Astrocyte of the cerebellum (primary cell): ENCODE data around the gene GNL1.
"Not testable (repeated sequence)": the region's sequence is repeated elsewhere in the genome, so short reads cannot be mapped to it uniquely, and the experiment has no call there.

Source experiments
- DNase-seq: peaks from one replicate; pipeline ENCODE4 v3.0.0-alpha.2; 2011; ENCODE audit warnings: low read depth
- H3K4me3 ChIP-seq: 2 replicates; pipeline ENCODE4 v1.5.1; 2011; ENCODE audit warnings: mild to moderate bottlenecking, low read depth, low read length, moderate library complexity
- in situ Hi-C: cut with HindIII; loops from 2 replicates; pipeline ENCODE4 v1.10.0; 2017; ENCODE audit warnings: low sequenced_read_pairs
- TF ChIP-seq, protein P1 (sequence below): IDR thresholded peaks from 2 replicates; pipeline ENCODE4 v1.5.1; 2012; ENCODE audit warnings: low read length, low read depth, moderate library complexity, mild to moderate bottlenecking; ENCODE audit errors: missing control alignments

The GNL1 gene

DNA sequence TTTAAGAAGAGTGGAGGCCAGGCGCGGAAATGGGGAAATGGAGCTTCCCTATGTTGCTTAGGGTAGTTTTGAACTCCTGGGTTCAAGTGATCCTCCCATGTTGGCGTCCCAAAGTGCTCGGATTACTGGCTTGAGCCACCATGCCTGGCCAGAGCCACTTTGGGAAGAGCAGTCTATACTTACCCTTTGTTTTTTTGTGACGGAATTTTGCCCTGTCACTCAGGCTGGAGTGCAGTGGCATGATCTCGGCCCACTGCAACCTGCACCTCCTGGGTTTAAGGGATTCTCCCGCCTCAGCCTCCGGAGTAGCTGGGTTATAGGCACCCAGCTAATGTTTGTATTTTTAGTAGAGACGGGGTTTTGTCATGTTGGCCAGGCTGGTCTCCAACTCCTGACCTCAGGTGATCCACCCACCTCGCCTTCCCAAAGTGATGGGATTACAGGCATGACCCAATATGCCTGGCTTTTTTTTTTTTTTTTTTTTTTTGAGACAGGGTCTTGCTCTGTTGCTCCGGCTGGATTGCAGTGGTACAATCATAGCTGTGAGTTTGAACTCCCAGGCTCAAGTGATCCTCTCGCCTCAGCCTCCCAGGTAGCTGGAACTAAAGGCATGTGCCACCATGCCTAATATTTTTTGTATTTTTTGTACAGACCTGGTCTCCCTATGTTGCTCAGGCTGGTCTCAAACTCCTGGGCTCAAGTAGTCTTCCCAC, 42.8 kb upstream of the GNL1 start:
- no peak overlapping the region for H3K4me3 ChIP-seq
- DNase-seq: no peak
- in situ Hi-C loops: no loop called here
- TF ChIP-seq, protein P1, sequence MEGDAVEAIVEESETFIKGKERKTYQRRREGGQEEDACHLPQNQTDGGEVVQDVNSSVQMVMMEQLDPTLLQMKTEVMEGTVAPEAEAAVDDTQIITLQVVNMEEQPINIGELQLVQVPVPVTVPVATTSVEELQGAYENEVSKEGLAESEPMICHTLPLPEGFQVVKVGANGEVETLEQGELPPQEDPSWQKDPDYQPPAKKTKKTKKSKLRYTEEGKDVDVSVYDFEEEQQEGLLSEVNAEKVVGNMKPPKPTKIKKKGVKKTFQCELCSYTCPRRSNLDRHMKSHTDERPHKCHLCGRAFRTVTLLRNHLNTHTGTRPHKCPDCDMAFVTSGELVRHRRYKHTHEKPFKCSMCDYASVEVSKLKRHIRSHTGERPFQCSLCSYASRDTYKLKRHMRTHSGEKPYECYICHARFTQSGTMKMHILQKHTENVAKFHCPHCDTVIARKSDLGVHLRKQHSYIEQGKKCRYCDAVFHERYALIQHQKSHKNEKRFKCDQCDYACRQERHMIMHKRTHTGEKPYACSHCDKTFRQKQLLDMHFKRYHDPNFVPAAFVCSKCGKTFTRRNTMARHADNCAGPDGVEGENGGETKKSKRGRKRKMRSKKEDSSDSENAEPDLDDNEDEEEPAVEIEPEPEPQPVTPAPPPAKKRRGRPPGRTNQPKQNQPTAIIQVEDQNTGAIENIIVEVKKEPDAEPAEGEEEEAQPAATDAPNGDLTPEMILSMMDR: no peak

- H3K4me3 ChIP-seq, in situ Hi-C loops: not testable (repeated sequence)
- DNase-seq: peak; percentile 58
- TF ChIP-seq, protein P1: peak; percentile 80
Measured at GRCh38 chr6:30597315-30598144, 41.2 kb upstream of the GNL1 start.

DNA sequence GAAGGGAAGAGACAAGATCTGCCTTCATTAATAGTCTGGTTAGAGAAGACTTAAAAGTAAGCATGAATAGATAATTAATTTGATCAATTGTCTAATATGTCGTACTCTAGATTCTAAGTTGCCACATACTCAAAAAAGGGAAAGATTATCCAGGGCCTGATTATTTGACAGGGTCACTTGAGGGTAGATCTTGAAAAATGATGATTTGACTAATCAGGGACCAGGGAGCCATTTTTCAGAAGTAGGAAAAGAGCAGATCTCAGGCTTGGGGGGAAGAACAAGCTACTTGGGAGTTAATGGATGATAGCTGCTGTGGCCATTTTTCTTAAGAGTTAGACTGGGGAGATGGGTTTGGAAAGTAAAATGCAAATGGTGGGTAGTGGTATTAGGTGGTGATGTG, 36.0 kb upstream of the GNL1 start:
- in situ Hi-C loops: no loop called here
- no peak overlapping the region for H3K4me3 ChIP-seq
- TF ChIP-seq, protein P1: no peak
- DNase-seq: no peak

- in situ Hi-C loops: no loop called here
- TF ChIP-seq, protein P1: no peak
- DNase-seq: no peak
- H3K4me3 ChIP-seq: no peak overlapping the region
Measured at GRCh38 chr6:30591008-30591407, 34.7 kb upstream of the GNL1 start.

DNA sequence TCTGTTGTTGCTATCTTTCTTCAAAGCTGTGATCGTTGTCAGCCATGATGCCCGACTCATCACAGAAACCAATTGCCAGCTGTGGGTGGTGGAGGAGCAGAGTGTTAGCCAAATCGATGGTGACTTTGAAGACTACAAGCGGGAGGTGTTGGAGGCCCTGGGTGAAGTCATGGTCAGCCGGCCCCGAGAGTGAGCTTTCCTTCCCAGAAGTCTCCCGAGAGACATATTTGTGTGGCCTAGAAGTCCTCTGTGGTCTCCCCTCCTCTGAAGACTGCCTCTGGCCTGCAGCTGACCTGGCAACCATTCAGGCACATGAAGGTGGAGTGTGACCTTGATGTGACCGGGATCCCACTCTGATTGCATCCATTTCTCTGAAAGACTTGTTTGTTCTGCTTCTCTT, 34.2 kb upstream of the GNL1 start:
- TF ChIP-seq, protein P1: no peak
- H3K4me3 ChIP-seq: no peak overlapping the region
- DNase-seq: no peak
- in situ Hi-C loops: no loop called here

- DNase-seq: no peak
- TF ChIP-seq, protein P1: no peak
- in situ Hi-C loops: no loop called here
- no peak overlapping the region for H3K4me3 ChIP-seq
Measured at GRCh38 chr6:30589754-30590358, 33.6 kb upstream of the GNL1 start.
